Adrenal gland (tissue), 12 donors: ENCODE measurements around the gene TBC1D16. TPM values are rescaled to one million over a fixed set of nuclear protein-coding genes. Genes with fewer than 3 reads are reported as not detected.

Source experiments
- DNase-seq, 7 donors: peaks; one replicate each; pipeline ENCODE4 v3.0.0-alpha.2; 2019 to 2020
- H3K27ac ChIP-seq, 5 donors: fragments of 200-600 bp; sonication (generic) in 4 of 5; 1 replicate in 3 of 5; 2 replicates in 2 of 5; pipeline versions ENCODE4 v1.5.1 to v1.8.0; 2016 to 2020; ENCODE audit warnings: mild to moderate bottlenecking in 1 of 5
- H3K27me3 ChIP-seq: fragments of 200-600 bp; 2 replicates; pipeline ENCODE4 v1.8.0; 2021
- H3K36me3 ChIP-seq, 2 donors: fragments of 200-600 bp; replicated peaks in 1 of 2; 1 replicate in 1 of 2; 2 replicates in 1 of 2; pipeline versions ENCODE4 v1.5.1 to v1.8.0; 2018 to 2022
- H3K4me1 ChIP-seq, 2 donors: fragments of 200-600 bp; replicated peaks in 1 of 2; 1 replicate in 1 of 2; 2 replicates in 1 of 2; pipeline versions ENCODE4 v1.5.1 to v1.8.0; 2018 to 2021
- H3K4me3 ChIP-seq, 4 donors: fragments of 200-600 bp; sonication (generic) in 3 of 4; one replicate each; pipeline ENCODE4 v1.5.1; 2016 to 2018
- H3K9me3 ChIP-seq, 3 donors: fragments of 200-600 bp; sonication (generic) in 1 of 3; replicated peaks in 1 of 3; 1 replicate in 2 of 3; 2 replicates in 1 of 3; pipeline versions ENCODE4 v1.5.1 to v1.8.0; 2016 to 2021
- POLR2A ChIP-seq, 2 donors: fragments of 450-650 bp; IDR thresholded peaks; one replicate each; pipeline ENCODE4 v1.6.1; 2017; ENCODE audit warnings: antibody characterized with exemption in 2 of 2, mild to moderate bottlenecking in 2 of 2, moderate library complexity in 1 of 2
- WGBS, 4 donors: extraction: QIAGEN DNeasy Blood & Tissue Kit in 2 of 4; methylation state at CpG; one replicate each; pipeline versions ENCODE4 v1.1.5 to v1.1.7; 2013 to 2017; 5-methylcytosine and 5-hydroxymethylcytosine counted together
- intact Hi-C, 2 donors: fragments of 100-400 bp; cut with DNase I; formaldehyde crosslinking; loops; one replicate each; pipeline versions ENCODE4 v1.14.1 to v1.15.0; 2022 to 2023
- polyA plus RNA-seq, 3 donors: library from polyadenylated mRNA; stranded (reverse); fragments of 200-250 nt in 2 of 3; fragments of 350-450 nt in 1 of 3; fragmentation: Illumina TruSeq in 1 of 3; extraction: RNeasy Lipid Tissue Mini Kit (QIAGEN cat#74804) in 1 of 3; gene quantifications; one replicate each; pipeline ENCODE4 v1.2.3, GENCODE V29; 2013 to 2014
- total RNA-seq, 9 donors: library from RNA; depleted of rRNA in 4 of 9; stranded (reverse); fragments of >200 nt in 4 of 9; fragments of 120-200 nt in 1 of 9; fragmentation: NEBNext Ultra II Directional in 1 of 9; extraction: Animal tissue kit (Norgen Biotek cat#: 25700) in 1 of 9; gene quantifications; one replicate each; pipeline versions ENCODE4 v1.1.0 to v1.2.4, GENCODE V29; 2013 to 2023
- TF ChIP-seq, protein P1 (sequence below), 6 experiments: fragments of 450-650 bp in 4 of 6; fragments of 200-600 bp in 2 of 6; sonication (generic) in 1 of 6; IDR thresholded peaks; 1 replicate in 5 of 6; 2 replicates in 1 of 6; pipeline versions ENCODE4 v1.5.1 to v1.8.0; 2016 to 2021; ENCODE audit warnings: antibody characterized with exemption in 6 of 6, mild to moderate bottlenecking in 2 of 6, moderate library complexity in 1 of 6
- donor health status: healthy with polysubstance abuse.
- donor health status: Bipolar disorder and iron deficiency.
- donor health status: DM: yes; HTN: yes; CAD: no.
- donor health status: DM: no; HTN: no; CAD: no.
- donor health status: DM: no; HTN: no; CAD: no.
- donor health status: DM: yes; HTN: yes; CAD: no.

The TBC1D16 gene
- total and polyA plus RNA-seq, 12 donors, result 4.2 to 62.5 (median 29.5) TPM

GRCh38 chr17:79942591-79943346, 92.9 kb downstream of the TBC1D16 start:
- Histone ChIP-seq H3K36me3 (peaks cover 0 to 9% of the 10 kb centered on the region in 2 donors), H3K27me3 (no peaks in the 10 kb centered on the region), H3K9me3 (no peaks in the 10 kb centered on the region), H3K27ac (peak overlapping the region in 1 of 5 donors; percentile 64), H3K4me1 (no peaks in the 10 kb centered on the region), H3K4me3 (no peak overlapping the region)
- peak in 4 of 7 donors; percentile 15 to 54 (median 42) for DNase-seq
- TF ChIP-seq, protein P1, sequence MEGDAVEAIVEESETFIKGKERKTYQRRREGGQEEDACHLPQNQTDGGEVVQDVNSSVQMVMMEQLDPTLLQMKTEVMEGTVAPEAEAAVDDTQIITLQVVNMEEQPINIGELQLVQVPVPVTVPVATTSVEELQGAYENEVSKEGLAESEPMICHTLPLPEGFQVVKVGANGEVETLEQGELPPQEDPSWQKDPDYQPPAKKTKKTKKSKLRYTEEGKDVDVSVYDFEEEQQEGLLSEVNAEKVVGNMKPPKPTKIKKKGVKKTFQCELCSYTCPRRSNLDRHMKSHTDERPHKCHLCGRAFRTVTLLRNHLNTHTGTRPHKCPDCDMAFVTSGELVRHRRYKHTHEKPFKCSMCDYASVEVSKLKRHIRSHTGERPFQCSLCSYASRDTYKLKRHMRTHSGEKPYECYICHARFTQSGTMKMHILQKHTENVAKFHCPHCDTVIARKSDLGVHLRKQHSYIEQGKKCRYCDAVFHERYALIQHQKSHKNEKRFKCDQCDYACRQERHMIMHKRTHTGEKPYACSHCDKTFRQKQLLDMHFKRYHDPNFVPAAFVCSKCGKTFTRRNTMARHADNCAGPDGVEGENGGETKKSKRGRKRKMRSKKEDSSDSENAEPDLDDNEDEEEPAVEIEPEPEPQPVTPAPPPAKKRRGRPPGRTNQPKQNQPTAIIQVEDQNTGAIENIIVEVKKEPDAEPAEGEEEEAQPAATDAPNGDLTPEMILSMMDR (IDR thresholded peaks at IDR 0.05), result no peak
- no peak for TF ChIP-seq POLR2A (IDR thresholded peaks at IDR 0.05)
- intact Hi-C loops, result no loop called here
- 69 to 92% (median 78%) methylated on average over 6 to 35 of the region's 35 CpGs for WGBS, 4 donors

DNA sequence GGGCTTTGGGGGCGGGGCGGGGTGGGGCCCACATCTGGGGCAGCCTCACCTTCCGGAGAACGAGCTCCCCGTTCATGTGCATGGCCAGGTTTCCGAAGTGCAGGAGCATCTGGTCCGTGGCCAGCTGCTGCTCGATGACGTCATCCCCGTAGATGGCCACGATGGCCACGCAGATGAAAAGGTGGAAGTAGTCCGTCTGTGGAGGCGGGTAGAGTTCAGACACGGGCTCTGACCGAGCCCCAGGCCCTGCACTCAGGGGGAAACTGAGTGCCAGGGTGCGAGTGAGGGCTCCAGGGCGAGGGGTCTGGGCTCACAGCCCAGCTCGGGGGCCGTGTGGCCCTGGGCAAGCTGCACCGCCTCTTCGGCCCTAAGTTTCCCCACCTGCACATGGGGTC, 93.7 kb downstream of the TBC1D16 start:
- H3K9me3 ChIP-seq, result no peaks in the 10 kb centered on the region
- 87 to 92% (median 88%) methylated on average over 7 to 22 of the region's 22 CpGs for WGBS, 4 donors
- no peak overlapping the region for H3K4me3 ChIP-seq
- H3K27ac ChIP-seq, result peak overlapping the region in 1 of 5 donors; percentile 64
- H3K4me1 ChIP-seq, result no peaks in the 10 kb centered on the region
- intact Hi-C loops, result no loop called here
- TF ChIP-seq POLR2A (IDR thresholded peaks at IDR 0.05), result no peak
- TF ChIP-seq, protein P1 (IDR thresholded peaks at IDR 0.05), result no peak
- DNase-seq, result peak in 2 of 7 donors; percentile 6 to 13
- H3K36me3 ChIP-seq, result peaks cover 0 to 9% of the 10 kb centered on the region in 2 donors
- H3K27me3 ChIP-seq, result no peaks in the 10 kb centered on the region

- H3K4me1 ChIP-seq, result no peaks in the 10 kb centered on the region
- DNase-seq, result peak in 1 of 7 donors; percentile 8
- TF ChIP-seq, protein P1 (IDR thresholded peaks at IDR 0.05), result no peak
- H3K36me3 ChIP-seq, result peaks cover 0 to 9% of the 10 kb centered on the region in 2 donors
- 87 to 92% (median 89%) methylated on average over 14 to 28 of the region's 28 CpGs for WGBS, 4 donors
- no peak overlapping the region for H3K27ac ChIP-seq
- no peak overlapping the region for H3K4me3 ChIP-seq
- no peaks in the 10 kb centered on the region for H3K9me3 ChIP-seq
- no peaks in the 10 kb centered on the region for H3K27me3 ChIP-seq
- intact Hi-C loops, result no loop called here
Measured at GRCh38 chr17:79941088-79942010, 94.3 kb downstream of the TBC1D16 start.

GRCh38 chr17:79940459-79941087, 95.1 kb downstream of the TBC1D16 start:
- Histone ChIP-seq H3K36me3 (peaks cover 0 to 9% of the 10 kb centered on the region in 2 donors), H3K9me3 (no peaks in the 10 kb centered on the region), H3K27ac (no peak overlapping the region), H3K4me3 (no peak overlapping the region), H3K4me1 (no peaks in the 10 kb centered on the region), H3K27me3 (no peaks in the 10 kb centered on the region)
- peak in 1 of 7 donors; percentile 5 for DNase-seq
- TF ChIP-seq, protein P1 (IDR thresholded peaks at IDR 0.05), result no peak
- TF ChIP-seq POLR2A (IDR thresholded peaks at IDR 0.05), result no peak
- WGBS, 4 donors, result 93 to 95% (median 94%) methylated on average over 24 to 31 of the region's 31 CpGs
- intact Hi-C loops, result no loop called here
